Sigmoid colon (tissue), 7 donors: ENCODE results near the gene MYCN. TPM values are rescaled to one million over a fixed set of nuclear protein-coding genes. Genes with fewer than 3 reads are reported as not detected.

Experiments used
- DNase-seq: peaks from one replicate; pipeline ENCODE4 v3.0.0-alpha.2; 2019
- H3K27ac ChIP-seq, 4 donors: fragments of 200-600 bp; sonication (generic); one replicate each; pipeline ENCODE4 v1.5.1; 2016 to 2019; ENCODE audit warnings: mild to moderate bottlenecking in 1 of 4
- H3K27me3 ChIP-seq, 3 donors: fragments of 200-600 bp; sonication (generic); one replicate each; pipeline ENCODE4 v1.5.1; 2019; ENCODE audit warnings: mild to moderate bottlenecking in 1 of 3
- H3K36me3 ChIP-seq, 4 donors: fragments of 200-600 bp; sonication (generic); one replicate each; pipeline ENCODE4 v1.5.1; 2016 to 2019
- H3K4me1 ChIP-seq, 4 donors: fragments of 200-600 bp; sonication (generic); one replicate each; pipeline ENCODE4 v1.5.1; 2017 to 2019
- H3K4me3 ChIP-seq, 4 donors: fragments of 200-600 bp; sonication (generic); one replicate each; pipeline ENCODE4 v1.5.1; 2017 to 2019; ENCODE audit warnings: mild to moderate bottlenecking in 2 of 4, moderate library complexity in 1 of 4
- H3K9me3 ChIP-seq, 4 donors: fragments of 200-600 bp in 3 of 4; sonication (generic) in 3 of 4; one replicate each; pipeline versions ENCODE4 v1.5.1 to v1.6.1; 2013 to 2019
- EP300 ChIP-seq, 4 donors: sonication (generic); formaldehyde crosslinking; IDR thresholded peaks; one replicate each; pipeline ENCODE4 v1.6.1; 2017; ENCODE audit warnings: antibody characterized with exemption in 4 of 4
- POLR2A ChIP-seq, 2 donors: fragments of 450-650 bp; IDR thresholded peaks; one replicate each; pipeline ENCODE4 v1.6.1; 2016; ENCODE audit warnings: antibody characterized with exemption in 2 of 2, mild to moderate bottlenecking in 2 of 2, moderate library complexity in 2 of 2
- POLR2AphosphoS5 ChIP-seq, 4 donors: sonication (generic); formaldehyde crosslinking; IDR thresholded peaks; one replicate each; pipeline ENCODE4 v1.6.1; 2017; ENCODE audit warnings: antibody characterized with exemption in 4 of 4
- WGBS, 2 donors: extraction: QIAGEN DNeasy Blood & Tissue Kit; methylation state at CpG; one replicate each; pipeline ENCODE4 v1.1.7; 2013; 5-methylcytosine and 5-hydroxymethylcytosine counted together
- intact Hi-C: fragments of 100-400 bp; cut with DNase I; formaldehyde crosslinking; loops from one replicate; pipeline ENCODE4 v1.15.1; 2023
- polyA plus RNA-seq, 3 donors: library from polyadenylated mRNA; stranded (reverse); fragments of 200-250 nt; gene quantifications; one replicate each; pipeline ENCODE4 v1.2.3, GENCODE V29; 2013
- total RNA-seq, 4 donors: library from RNA; depleted of rRNA; stranded (reverse); fragments of >200 nt; gene quantifications; one replicate each; pipeline ENCODE4 v1.1.0, GENCODE V29; 2016
- TF ChIP-seq, protein P1 (sequence below), 4 experiments: fragments of 450-650 bp in 3 of 4; fragments of 200-600 bp in 1 of 4; IDR thresholded peaks; one replicate each; pipeline ENCODE4 v1.5.1; 2016 to 2019; ENCODE audit warnings: antibody characterized with exemption in 4 of 4, mild to moderate bottlenecking in 3 of 4, moderate library complexity in 2 of 4
- donor health status: healthy with polysubstance abuse.
- donor health status: Bipolar disorder and iron deficiency.
- donor health status: healthy.

The MYCN gene
- total and polyA plus RNA-seq, 7 donors: 0.33 to 0.71 (median 0.55) TPM; not detected in 1

DNA sequence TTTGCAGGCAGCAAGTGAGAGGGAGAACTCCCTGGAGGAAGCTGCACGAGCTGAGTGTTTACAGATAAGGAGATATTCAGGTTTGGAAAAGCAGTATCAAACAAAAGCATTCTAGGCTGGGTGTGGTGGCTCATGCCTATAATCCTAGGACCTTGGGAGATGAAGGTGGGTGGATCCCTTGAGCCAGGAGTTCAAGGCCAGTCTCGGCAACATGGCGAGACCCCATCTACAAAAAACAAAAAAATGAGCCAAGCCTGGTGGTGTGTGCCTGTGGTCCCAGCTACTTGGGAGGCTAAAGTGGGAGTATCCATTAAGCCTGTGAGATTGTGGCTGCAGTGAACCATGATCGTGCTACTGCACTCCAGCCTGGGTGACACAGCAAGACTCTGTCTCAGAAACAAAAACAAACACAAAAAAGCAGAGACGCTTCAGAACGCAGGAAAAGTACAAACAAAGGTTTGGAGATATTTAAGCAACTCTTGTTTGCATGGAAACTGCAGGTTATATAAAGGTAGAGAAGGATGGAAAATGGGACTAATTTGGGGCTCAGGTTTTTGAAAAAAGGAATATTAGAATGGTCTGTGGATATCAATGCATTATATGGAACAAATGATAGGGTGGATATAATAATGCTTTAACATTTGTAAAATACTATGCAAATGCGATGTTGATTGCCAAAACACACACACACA is 31.6 kb downstream of the MYCN start:
- H3K36me3 ChIP-seq: no peaks in the 10 kb centered on the region
- no peaks in the 10 kb centered on the region for H3K27me3 ChIP-seq
- TF ChIP-seq EP300 (IDR thresholded peaks at IDR 0.05) (no peak), POLR2A (IDR thresholded peaks at IDR 0.05) (no peak), POLR2AphosphoS5 (IDR thresholded peaks at IDR 0.05) (no peak)
- TF ChIP-seq, protein P1, sequence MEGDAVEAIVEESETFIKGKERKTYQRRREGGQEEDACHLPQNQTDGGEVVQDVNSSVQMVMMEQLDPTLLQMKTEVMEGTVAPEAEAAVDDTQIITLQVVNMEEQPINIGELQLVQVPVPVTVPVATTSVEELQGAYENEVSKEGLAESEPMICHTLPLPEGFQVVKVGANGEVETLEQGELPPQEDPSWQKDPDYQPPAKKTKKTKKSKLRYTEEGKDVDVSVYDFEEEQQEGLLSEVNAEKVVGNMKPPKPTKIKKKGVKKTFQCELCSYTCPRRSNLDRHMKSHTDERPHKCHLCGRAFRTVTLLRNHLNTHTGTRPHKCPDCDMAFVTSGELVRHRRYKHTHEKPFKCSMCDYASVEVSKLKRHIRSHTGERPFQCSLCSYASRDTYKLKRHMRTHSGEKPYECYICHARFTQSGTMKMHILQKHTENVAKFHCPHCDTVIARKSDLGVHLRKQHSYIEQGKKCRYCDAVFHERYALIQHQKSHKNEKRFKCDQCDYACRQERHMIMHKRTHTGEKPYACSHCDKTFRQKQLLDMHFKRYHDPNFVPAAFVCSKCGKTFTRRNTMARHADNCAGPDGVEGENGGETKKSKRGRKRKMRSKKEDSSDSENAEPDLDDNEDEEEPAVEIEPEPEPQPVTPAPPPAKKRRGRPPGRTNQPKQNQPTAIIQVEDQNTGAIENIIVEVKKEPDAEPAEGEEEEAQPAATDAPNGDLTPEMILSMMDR (IDR thresholded peaks at IDR 0.05): no peak
- WGBS, 2 donors: 80 to 88% methylated on average over 7 of the region's 7 CpGs
- no peak for DNase-seq
- H3K4me3 ChIP-seq: no peak overlapping the region
- no peaks in the 10 kb centered on the region for H3K4me1 ChIP-seq
- no peaks in the 10 kb centered on the region for H3K9me3 ChIP-seq
- no peak overlapping the region for H3K27ac ChIP-seq
- intact Hi-C loops: no loop called here

DNA sequence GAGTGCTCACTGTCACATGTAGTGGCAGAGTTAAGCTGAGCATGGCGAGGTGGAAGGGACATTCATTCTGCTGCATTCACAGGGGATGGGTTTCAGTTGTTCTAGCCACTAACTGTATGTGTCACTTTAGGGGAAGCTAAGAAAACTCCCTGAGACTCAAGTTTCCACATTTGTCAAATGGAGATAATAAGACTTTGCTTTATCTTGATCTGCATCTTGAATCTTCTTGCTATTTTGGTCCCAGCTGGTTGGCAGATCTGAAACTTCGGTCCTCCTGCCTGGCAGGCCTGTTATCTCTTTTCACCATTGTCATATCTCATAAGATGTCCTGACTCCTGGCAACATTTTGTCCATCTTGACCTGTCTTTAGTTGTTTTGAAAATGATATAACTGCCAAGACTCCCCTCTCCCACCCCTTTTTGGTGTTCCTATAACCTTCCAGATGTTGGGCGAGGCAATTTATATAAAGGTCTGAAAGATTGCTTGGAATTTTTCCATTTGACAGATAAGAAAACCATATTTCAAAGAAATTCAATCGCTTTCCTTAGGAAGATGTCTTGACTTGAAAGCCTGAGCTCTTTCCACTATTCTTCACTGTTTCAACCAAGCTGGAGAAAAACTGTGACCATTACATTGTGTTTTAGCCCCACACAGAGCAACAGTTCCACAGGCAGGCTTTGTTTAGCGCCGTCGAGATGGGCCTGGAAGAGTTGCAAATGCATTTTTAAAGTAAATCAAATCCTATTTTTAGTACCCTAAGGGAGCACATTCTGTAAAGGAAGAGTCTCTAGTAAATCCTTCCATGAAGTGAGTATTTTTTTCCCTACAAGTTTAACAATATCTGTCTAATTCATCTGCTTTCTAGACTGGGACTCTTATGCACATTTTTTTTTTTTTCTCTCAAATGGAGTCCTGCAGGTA is 33.4 kb downstream of the MYCN start:
- DNase-seq: no peak
- intact Hi-C loops: no loop called here
- no peaks in the 10 kb centered on the region for H3K36me3 ChIP-seq
- H3K4me1 ChIP-seq: no peaks in the 10 kb centered on the region
- no peaks in the 10 kb centered on the region for H3K27me3 ChIP-seq
- WGBS, 2 donors: 82 to 90% methylated on average over 7 of the region's 7 CpGs
- no peak overlapping the region for H3K27ac ChIP-seq
- TF ChIP-seq POLR2A (IDR thresholded peaks at IDR 0.05) (no peak), POLR2AphosphoS5 (IDR thresholded peaks at IDR 0.05) (no peak), EP300 (IDR thresholded peaks at IDR 0.05) (no peak)
- TF ChIP-seq, protein P1 (IDR thresholded peaks at IDR 0.05): no peak
- H3K4me3 ChIP-seq: no peak overlapping the region
- H3K9me3 ChIP-seq: no peaks in the 10 kb centered on the region

DNA sequence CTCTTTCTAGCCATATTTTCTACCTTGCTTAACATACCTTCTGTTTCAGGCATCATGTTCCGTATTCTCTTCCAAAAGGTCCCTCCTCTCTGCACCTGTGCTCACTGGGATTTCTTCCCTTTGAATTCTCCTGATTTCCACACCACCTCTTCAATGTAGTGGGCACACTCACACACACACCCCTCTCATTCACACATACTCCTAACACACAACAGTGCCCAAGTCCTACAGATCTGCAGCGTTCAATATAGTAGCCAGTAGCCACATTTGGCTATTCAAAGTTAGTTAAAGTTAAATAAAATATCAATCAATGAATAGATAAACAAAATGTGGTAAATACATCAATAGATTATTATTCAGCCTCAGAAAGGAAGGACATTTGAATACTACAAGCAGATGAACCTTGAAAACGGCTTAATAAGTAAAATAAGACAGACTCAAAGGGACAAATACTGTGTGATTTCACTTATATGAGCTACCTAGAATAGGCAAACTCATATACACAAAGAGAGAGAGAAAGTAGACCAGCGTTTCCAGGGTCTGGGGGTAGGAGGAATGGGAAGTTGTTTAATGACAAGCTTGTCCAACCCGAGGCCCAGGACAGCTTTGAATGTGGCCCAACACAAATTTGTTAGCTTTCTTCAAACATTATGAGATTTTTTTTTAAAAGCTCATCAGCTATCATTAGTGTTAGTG is 34.4 kb downstream of the MYCN start:
- H3K27me3 ChIP-seq: no peaks in the 10 kb centered on the region
- intact Hi-C loops: no loop called here
- no peak for DNase-seq
- no peak overlapping the region for H3K4me3 ChIP-seq
- TF ChIP-seq, protein P1 (IDR thresholded peaks at IDR 0.05): no peak
- TF ChIP-seq POLR2A (IDR thresholded peaks at IDR 0.05) (no peak), EP300 (IDR thresholded peaks at IDR 0.05) (no peak), POLR2AphosphoS5 (IDR thresholded peaks at IDR 0.05) (no peak)
- no peak overlapping the region for H3K27ac ChIP-seq
- H3K36me3 ChIP-seq: no peaks in the 10 kb centered on the region
- no peaks in the 10 kb centered on the region for H3K9me3 ChIP-seq
- WGBS, 2 donors: 83 to 85% methylated on average over 5 of the region's 5 CpGs
- no peaks in the 10 kb centered on the region for H3K4me1 ChIP-seq

DNA sequence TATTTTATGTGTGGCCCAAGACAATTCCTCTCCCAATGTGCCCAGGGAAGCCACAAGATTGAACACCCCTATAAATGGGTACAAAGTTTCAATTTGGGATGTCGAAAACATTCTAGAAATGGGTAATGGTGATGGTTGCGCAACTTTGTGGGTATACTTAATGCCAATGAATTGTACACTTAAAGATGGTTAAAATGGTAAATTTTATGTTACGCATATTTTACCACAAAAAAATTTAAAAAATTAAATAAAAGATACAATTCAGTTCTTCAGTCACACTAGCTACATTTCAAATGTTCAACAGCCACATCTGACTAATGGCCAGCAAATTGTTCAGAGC is 34.9 kb downstream of the MYCN start:
- Histone ChIP-seq H3K27ac (no peak overlapping the region), H3K9me3 (no peaks in the 10 kb centered on the region), H3K4me1 (no peaks in the 10 kb centered on the region), H3K36me3 (no peaks in the 10 kb centered on the region), H3K27me3 (no peaks in the 10 kb centered on the region), H3K4me3 (no peak overlapping the region)
- TF ChIP-seq POLR2A (IDR thresholded peaks at IDR 0.05) (no peak), POLR2AphosphoS5 (IDR thresholded peaks at IDR 0.05) (no peak), EP300 (IDR thresholded peaks at IDR 0.05) (no peak)
- TF ChIP-seq, protein P1 (IDR thresholded peaks at IDR 0.05): no peak
- WGBS, 2 donors: 92 to 94% methylated on average over 3 of the region's 3 CpGs
- DNase-seq: no peak
- intact Hi-C loops: no loop called here
